ENCODE measurements around the gene ZNF547.

- TF ChIP-seq CTCF (IDR thresholded peaks at IDR 0.05) = no peak
- TF ChIP-seq POLR2AphosphoS5 (IDR thresholded peaks at IDR 0.05) = no peak
- no peak for TF ChIP-seq POLR2A (IDR thresholded peaks at IDR 0.05)
- TF ChIP-seq EP300 (IDR thresholded peaks at IDR 0.05) = no peak
Observed at GRCh38 chr19:57410877-57411671, 47.7 kb downstream of the ZNF547 start, which contains the start of gene ZNF17.
